Measurements from ENCODE around the gene DYRK1B. TPM values are rescaled to one million over a fixed set of nuclear protein-coding genes. Genes with fewer than 3 reads are reported as not detected.
A peak's percentile ranks its signal among the peaks of the same experiment; 100 is the strongest.

The DYRK1B gene
- polyA plus RNA-seq, 1 donor: 27.6 TPM

- Histone ChIP-seq H3K36me3 (ENCODE audit: control insufficient read depth, insufficient read depth, low read length) (peaks cover 21% of the 10 kb centered on the region), H3K27me3 (ENCODE audit: control insufficient read depth, insufficient read depth, low read length) (no peaks in the 10 kb centered on the region), H3K9me3 (ENCODE audit: control insufficient read depth, low read depth, low read length) (no peaks in the 10 kb centered on the region), H3K4me3 (ENCODE audit: low read length) (no peak overlapping the region), H3K4me1 (ENCODE audit: control insufficient read depth, insufficient read depth, low read length) (no peaks in the 10 kb centered on the region), H3K27ac (ENCODE audit: low read length) (no peak overlapping the region)
- no CpG with 5 or more reads among the region's 2 CpGs for WGBS (ENCODE audit: insufficient coverage, low lambda C conversion rate)
- DNase-seq: no peak
Measured at GRCh38 chr19:39865186-39865585, 31.2 kb upstream of the DYRK1B start.

- no peak for DNase-seq
- no peak overlapping the region for H3K4me3 ChIP-seq (ENCODE audit: low read length)
- 80% methylated on average over 1 of the region's 2 CpGs for WGBS (ENCODE audit: insufficient coverage, low lambda C conversion rate)
- H3K27ac ChIP-seq (ENCODE audit: low read length): no peak overlapping the region
- peaks cover 19% of the 10 kb centered on the region for H3K36me3 ChIP-seq (ENCODE audit: control insufficient read depth, insufficient read depth, low read length)
- no peaks in the 10 kb centered on the region for H3K27me3 ChIP-seq (ENCODE audit: control insufficient read depth, insufficient read depth, low read length)
- no peaks in the 10 kb centered on the region for H3K4me1 ChIP-seq (ENCODE audit: control insufficient read depth, insufficient read depth, low read length)
- no peaks in the 10 kb centered on the region for H3K9me3 ChIP-seq (ENCODE audit: control insufficient read depth, low read depth, low read length)
Measured at GRCh38 chr19:39864118-39864517, 30.2 kb upstream of the DYRK1B start.

DNA sequence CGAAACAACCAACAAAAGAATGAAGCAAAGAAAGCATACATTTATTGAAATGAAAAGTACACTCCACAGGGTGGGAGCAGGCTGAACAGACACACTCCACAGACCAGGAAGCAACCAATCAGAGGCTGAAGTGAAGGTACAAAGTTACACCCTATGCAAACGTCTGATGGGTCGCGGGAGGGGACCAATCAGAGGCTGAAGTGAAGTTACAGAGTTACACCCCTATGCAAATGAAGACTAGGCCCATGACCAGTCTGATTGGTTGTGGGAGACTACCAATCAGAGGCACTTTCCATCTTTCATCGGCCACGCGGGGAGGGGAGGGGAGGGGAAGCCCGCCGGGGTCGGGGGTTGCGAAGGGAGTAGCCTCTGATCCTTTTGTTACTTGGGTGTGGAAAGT lies 24.6 kb upstream of the DYRK1B start:
- H3K4me3 ChIP-seq (ENCODE audit: low read length): no peak overlapping the region
- DNase-seq: no peak

GRCh38 chr19:39852882-39853281 lies 18.9 kb upstream of the DYRK1B start:
- H3K27ac ChIP-seq (ENCODE audit: low read length): no peak overlapping the region
- H3K4me3 ChIP-seq (ENCODE audit: low read length): no peak overlapping the region
- no peaks in the 10 kb centered on the region for H3K27me3 ChIP-seq (ENCODE audit: control insufficient read depth, insufficient read depth, low read length)
- H3K9me3 ChIP-seq (ENCODE audit: control insufficient read depth, low read depth, low read length): no peaks in the 10 kb centered on the region
- H3K36me3 ChIP-seq (ENCODE audit: control insufficient read depth, insufficient read depth, low read length): no peaks in the 10 kb centered on the region
- no peak for DNase-seq
- 100% methylated on average over 2 of the region's 7 CpGs for WGBS (ENCODE audit: insufficient coverage, low lambda C conversion rate)
- H3K4me1 ChIP-seq (ENCODE audit: control insufficient read depth, insufficient read depth, low read length): no peaks in the 10 kb centered on the region

More for the DNA sequence above, 24.6 kb upstream of the DYRK1B start:
- peaks cover 3% of the 10 kb centered on the region for H3K36me3 ChIP-seq (ENCODE audit: control insufficient read depth, insufficient read depth, low read length)
- no peaks in the 10 kb centered on the region for H3K4me1 ChIP-seq (ENCODE audit: control insufficient read depth, insufficient read depth, low read length)
- no peaks in the 10 kb centered on the region for H3K9me3 ChIP-seq (ENCODE audit: control insufficient read depth, low read depth, low read length)
- H3K27ac ChIP-seq (ENCODE audit: low read length): no peak overlapping the region
- H3K27me3 ChIP-seq (ENCODE audit: control insufficient read depth, insufficient read depth, low read length): no peaks in the 10 kb centered on the region
- no CpG with 5 or more reads among the region's 11 CpGs for WGBS (ENCODE audit: insufficient coverage, low lambda C conversion rate)

- Histone ChIP-seq H3K27ac (ENCODE audit: low read length) (no peak overlapping the region), H3K4me1 (ENCODE audit: control insufficient read depth, insufficient read depth, low read length) (peaks cover 11% of the 10 kb centered on the region), H3K36me3 (ENCODE audit: control insufficient read depth, insufficient read depth, low read length) (no peaks in the 10 kb centered on the region), H3K9me3 (ENCODE audit: control insufficient read depth, low read depth, low read length) (no peaks in the 10 kb centered on the region), H3K4me3 (ENCODE audit: low read length) (no peak overlapping the region), H3K27me3 (ENCODE audit: control insufficient read depth, insufficient read depth, low read length) (no peaks in the 10 kb centered on the region)
- DNase-seq: no peak
- WGBS (ENCODE audit: insufficient coverage, low lambda C conversion rate): 48% methylated on average over 2 of the region's 2 CpGs
Measured at GRCh38 chr19:39850892-39851291, 16.9 kb upstream of the DYRK1B start.

DNA sequence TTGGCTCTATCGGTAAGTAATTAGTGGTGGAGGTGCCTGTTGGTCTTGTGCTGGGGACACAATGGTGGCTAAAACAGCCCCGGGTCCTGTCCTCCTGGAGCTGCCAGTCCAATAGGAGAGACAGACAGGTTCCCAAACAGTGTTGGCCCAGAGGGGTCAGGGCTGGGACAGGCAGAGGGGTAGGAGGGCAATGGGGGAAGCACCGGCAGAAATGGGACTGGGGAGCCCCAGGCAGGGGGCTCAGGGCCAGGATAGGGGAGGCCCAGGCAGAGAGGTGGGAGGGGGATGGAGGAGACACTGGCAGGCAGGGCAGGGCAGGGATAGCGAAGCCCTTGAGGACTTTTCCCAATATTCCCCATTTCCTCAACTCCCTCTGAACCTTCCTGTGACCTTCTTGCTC lies 14.4 kb upstream of the DYRK1B start:
- Histone ChIP-seq H3K27ac (ENCODE audit: low read length) (no peak overlapping the region), H3K9me3 (ENCODE audit: control insufficient read depth, low read depth, low read length) (no peaks in the 10 kb centered on the region), H3K36me3 (ENCODE audit: control insufficient read depth, insufficient read depth, low read length) (no peaks in the 10 kb centered on the region), H3K4me3 (ENCODE audit: low read length) (no peak overlapping the region), H3K27me3 (ENCODE audit: control insufficient read depth, insufficient read depth, low read length) (no peaks in the 10 kb centered on the region), H3K4me1 (ENCODE audit: control insufficient read depth, insufficient read depth, low read length) (peaks cover 22% of the 10 kb centered on the region)
- DNase-seq: no peak
- no CpG with 5 or more reads among the region's 4 CpGs for WGBS (ENCODE audit: insufficient coverage, low lambda C conversion rate)

DNA sequence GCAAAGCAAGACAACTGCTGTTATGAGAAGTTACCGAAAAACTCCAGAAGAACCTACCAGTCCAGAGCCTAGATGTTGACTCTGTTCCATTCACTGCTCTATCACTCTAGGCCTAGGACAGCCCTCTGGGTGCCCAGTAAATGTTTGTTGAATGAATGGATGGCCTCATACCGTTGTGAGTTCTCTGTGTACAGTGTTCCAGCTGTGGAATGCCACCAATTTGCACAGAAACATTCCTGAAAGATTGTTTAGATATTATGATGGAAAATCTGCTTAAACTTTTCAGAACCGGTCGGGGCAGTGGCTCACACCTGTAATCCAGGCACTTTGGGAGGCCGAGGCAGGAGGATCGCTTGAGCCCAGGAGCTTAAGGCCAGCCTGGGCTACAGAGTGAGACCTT lies 13.6 kb upstream of the DYRK1B start:
- no peak overlapping the region for H3K27ac ChIP-seq (ENCODE audit: low read length)
- no peaks in the 10 kb centered on the region for H3K9me3 ChIP-seq (ENCODE audit: control insufficient read depth, low read depth, low read length)
- no peak for DNase-seq
- WGBS (ENCODE audit: insufficient coverage, low lambda C conversion rate): 100% methylated on average over 2 of the region's 6 CpGs
- no peaks in the 10 kb centered on the region for H3K36me3 ChIP-seq (ENCODE audit: control insufficient read depth, insufficient read depth, low read length)
- no peaks in the 10 kb centered on the region for H3K27me3 ChIP-seq (ENCODE audit: control insufficient read depth, insufficient read depth, low read length)
- no peak overlapping the region for H3K4me3 ChIP-seq (ENCODE audit: low read length)
- H3K4me1 ChIP-seq (ENCODE audit: control insufficient read depth, insufficient read depth, low read length): peaks cover 25% of the 10 kb centered on the region

DNA sequence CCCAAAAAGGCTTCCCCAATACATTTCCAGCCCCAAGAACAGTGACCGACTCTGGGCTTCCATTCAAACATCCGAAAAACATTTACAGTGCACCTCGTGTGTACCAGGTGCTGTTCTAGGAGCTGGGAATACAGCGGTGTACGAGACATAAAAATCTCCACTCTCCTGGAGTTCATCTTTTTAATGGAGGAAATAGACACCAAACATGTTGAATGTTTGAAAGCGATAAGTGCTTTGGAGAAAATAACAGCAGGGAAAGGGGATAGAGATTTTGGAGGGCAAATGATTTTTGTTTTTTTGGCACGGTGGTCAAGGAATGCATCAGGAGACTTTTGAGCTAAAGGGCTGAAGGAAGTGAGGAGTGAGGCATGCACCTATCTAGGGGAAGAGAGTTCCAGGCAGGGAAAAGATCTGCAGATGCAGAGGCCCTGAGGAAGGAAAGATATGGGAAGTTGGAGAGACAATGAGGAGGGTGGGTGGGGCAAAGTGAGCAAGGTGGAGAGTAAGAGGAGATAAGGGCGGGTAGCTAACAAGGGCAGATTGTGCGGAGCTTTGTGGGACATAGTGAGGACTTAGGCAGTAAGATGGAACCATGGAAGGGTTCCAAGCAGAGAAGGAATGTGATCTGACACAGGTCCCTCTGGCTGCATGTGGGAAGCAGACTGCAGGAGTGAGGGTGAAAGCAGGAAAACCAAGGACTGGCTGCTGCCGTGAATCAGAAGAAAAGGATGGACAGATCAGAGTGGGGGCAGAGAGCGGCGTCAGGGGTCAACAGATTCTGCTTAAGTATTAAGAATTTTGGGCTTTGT lies 12.9 kb upstream of the DYRK1B start:
- Histone ChIP-seq H3K4me1 (ENCODE audit: control insufficient read depth, insufficient read depth, low read length) (peaks cover 25% of the 10 kb centered on the region), H3K4me3 (ENCODE audit: low read length) (peak overlapping the region; percentile 90), H3K36me3 (ENCODE audit: control insufficient read depth, insufficient read depth, low read length) (no peaks in the 10 kb centered on the region), H3K27ac (ENCODE audit: low read length) (peak overlapping the region; percentile 72), H3K9me3 (ENCODE audit: control insufficient read depth, low read depth, low read length) (no peaks in the 10 kb centered on the region), H3K27me3 (ENCODE audit: control insufficient read depth, insufficient read depth, low read length) (no peaks in the 10 kb centered on the region)
- 18% methylated on average over 8 of the region's 12 CpGs for WGBS (ENCODE audit: insufficient coverage, low lambda C conversion rate)
- peak; percentile 39 to 68 for DNase-seq

DNA sequence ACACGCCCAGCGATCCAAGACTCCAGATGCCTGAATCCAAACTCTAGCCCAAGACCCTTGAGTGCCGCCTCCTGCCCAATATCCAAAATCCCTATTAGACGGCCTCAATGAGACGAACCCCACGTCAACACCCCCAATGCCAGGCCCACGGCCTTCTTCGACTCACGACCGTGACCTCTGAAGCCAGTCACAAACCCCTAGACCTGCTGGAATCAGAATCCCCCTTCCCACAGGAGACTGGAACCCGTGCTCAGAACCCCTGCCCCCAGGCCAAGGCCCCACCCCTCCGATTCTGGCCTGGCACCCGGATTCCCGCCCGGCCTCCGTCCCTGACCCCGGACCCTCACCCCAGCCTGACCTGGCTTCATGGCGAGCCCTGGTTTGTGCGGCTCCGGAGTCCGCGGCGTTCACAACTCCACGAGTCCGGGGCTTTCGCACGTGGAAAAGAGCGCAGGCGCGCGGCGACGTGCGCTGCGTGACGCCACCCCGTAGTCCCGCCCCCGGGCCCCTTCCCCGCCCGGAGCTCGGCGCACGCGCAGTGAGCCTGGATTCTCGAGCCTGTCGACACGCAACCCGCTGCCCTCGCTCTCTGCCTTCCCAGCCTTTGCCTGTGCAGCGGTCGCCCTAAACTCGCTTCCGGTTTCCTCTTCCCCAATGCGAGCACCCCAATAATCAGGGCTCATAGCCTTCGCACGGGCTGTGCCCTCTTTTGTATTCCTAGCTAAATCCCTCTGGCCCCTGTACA lies 12.1 kb upstream of the DYRK1B start, which contains the start of gene FBL:
TSS of gene FBL (minus strand) at position 447 of the 745 bp plus-strand sequence. CDS start at position 368, 79 bp downstream.
- DNase-seq: peak; percentile 93 to 94
- 0% methylated on average over 3 of the region's 57 CpGs for WGBS (ENCODE audit: insufficient coverage, low lambda C conversion rate)
- Histone ChIP-seq H3K4me3 (ENCODE audit: low read length) (peak within 1 kb of the TSS; percentile 90), H3K27ac (ENCODE audit: low read length) (peak within 1 kb of the TSS; percentile 72), H3K4me1 (ENCODE audit: control insufficient read depth, insufficient read depth, low read length) (peaks cover 25% of the 10 kb centered on the region), H3K27me3 (ENCODE audit: control insufficient read depth, insufficient read depth, low read length) (no peaks in the 10 kb centered on the region), H3K9me3 (ENCODE audit: control insufficient read depth, low read depth, low read length) (no peaks in the 10 kb centered on the region), H3K36me3 (ENCODE audit: control insufficient read depth, insufficient read depth, low read length) (no peaks in the 10 kb centered on the region)

DNA sequence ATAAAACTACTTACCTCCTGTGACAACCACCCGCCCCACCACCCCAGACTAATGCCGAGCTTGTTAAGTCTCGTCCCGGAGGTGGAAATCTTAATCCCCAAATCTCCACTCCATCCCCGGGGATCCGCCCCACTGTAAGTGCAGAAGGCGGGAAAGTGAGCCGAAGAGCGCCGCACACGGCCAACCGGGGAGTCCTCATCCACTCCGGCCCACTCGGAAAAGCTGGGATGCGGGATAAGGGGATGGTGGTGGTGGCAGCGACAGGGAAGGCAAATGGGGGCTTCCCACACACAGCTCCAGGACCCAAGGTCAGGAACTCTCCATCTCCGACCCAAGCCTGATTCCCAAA lies 11.6 kb upstream of the DYRK1B start:
- Histone ChIP-seq H3K4me3 (ENCODE audit: low read length) (peak overlapping the region; percentile 90), H3K27ac (ENCODE audit: low read length) (peak overlapping the region; percentile 72), H3K27me3 (ENCODE audit: control insufficient read depth, insufficient read depth, low read length) (no peaks in the 10 kb centered on the region), H3K9me3 (ENCODE audit: control insufficient read depth, low read depth, low read length) (no peaks in the 10 kb centered on the region), H3K36me3 (ENCODE audit: control insufficient read depth, insufficient read depth, low read length) (peaks cover 2% of the 10 kb centered on the region), H3K4me1 (ENCODE audit: control insufficient read depth, insufficient read depth, low read length) (peaks cover 25% of the 10 kb centered on the region)
- DNase-seq: no peak
- WGBS (ENCODE audit: insufficient coverage, low lambda C conversion rate): no CpG with 5 or more reads among the region's 17 CpGs

Measured in large intestine (tissue), 3 donors.